Adrenal gland (tissue), 12 donors: ENCODE results near the gene CPD. TPM values are rescaled to one million over a fixed set of nuclear protein-coding genes. Genes with fewer than 3 reads are reported as not detected.
A peak's percentile ranks its signal among the peaks of the same experiment; 100 is the strongest.
"Not testable (repeated sequence)": the region's sequence is repeated elsewhere in the genome, so short reads cannot be mapped to it uniquely, and the experiment has no call there.

Experiments used
- DNase-seq, 7 donors: peaks; one replicate each; pipeline ENCODE4 v3.0.0-alpha.2; 2019 to 2020
- H3K27ac ChIP-seq, 5 donors: fragments of 200-600 bp; sonication (generic) in 4 of 5; 1 replicate in 3 of 5; 2 replicates in 2 of 5; pipeline versions ENCODE4 v1.5.1 to v1.8.0; 2016 to 2020; ENCODE audit warnings: mild to moderate bottlenecking in 1 of 5
- H3K27me3 ChIP-seq: fragments of 200-600 bp; 2 replicates; pipeline ENCODE4 v1.8.0; 2021
- H3K36me3 ChIP-seq, 2 donors: fragments of 200-600 bp; replicated peaks in 1 of 2; 1 replicate in 1 of 2; 2 replicates in 1 of 2; pipeline versions ENCODE4 v1.5.1 to v1.8.0; 2018 to 2022
- H3K4me1 ChIP-seq, 2 donors: fragments of 200-600 bp; replicated peaks in 1 of 2; 1 replicate in 1 of 2; 2 replicates in 1 of 2; pipeline versions ENCODE4 v1.5.1 to v1.8.0; 2018 to 2021
- H3K4me3 ChIP-seq, 4 donors: fragments of 200-600 bp; sonication (generic) in 3 of 4; one replicate each; pipeline ENCODE4 v1.5.1; 2016 to 2018
- H3K9me3 ChIP-seq, 3 donors: fragments of 200-600 bp; sonication (generic) in 1 of 3; replicated peaks in 1 of 3; 1 replicate in 2 of 3; 2 replicates in 1 of 3; pipeline versions ENCODE4 v1.5.1 to v1.8.0; 2016 to 2021
- POLR2A ChIP-seq, 2 donors: fragments of 450-650 bp; IDR thresholded peaks; one replicate each; pipeline ENCODE4 v1.6.1; 2017; ENCODE audit warnings: antibody characterized with exemption in 2 of 2, mild to moderate bottlenecking in 2 of 2, moderate library complexity in 1 of 2
- WGBS, 4 donors: extraction: QIAGEN DNeasy Blood & Tissue Kit in 2 of 4; methylation state at CpG; one replicate each; pipeline versions ENCODE4 v1.1.5 to v1.1.7; 2013 to 2017; 5-methylcytosine and 5-hydroxymethylcytosine counted together
- intact Hi-C, 2 donors: fragments of 100-400 bp; cut with DNase I; formaldehyde crosslinking; loops; one replicate each; pipeline versions ENCODE4 v1.14.1 to v1.15.0; 2022 to 2023
- polyA plus RNA-seq, 3 donors: library from polyadenylated mRNA; stranded (reverse); fragments of 200-250 nt in 2 of 3; fragments of 350-450 nt in 1 of 3; fragmentation: Illumina TruSeq in 1 of 3; extraction: RNeasy Lipid Tissue Mini Kit (QIAGEN cat#74804) in 1 of 3; gene quantifications; one replicate each; pipeline ENCODE4 v1.2.3, GENCODE V29; 2013 to 2014
- total RNA-seq, 9 donors: library from RNA; depleted of rRNA in 4 of 9; stranded (reverse); fragments of >200 nt in 4 of 9; fragments of 120-200 nt in 1 of 9; fragmentation: NEBNext Ultra II Directional in 1 of 9; extraction: Animal tissue kit (Norgen Biotek cat#: 25700) in 1 of 9; gene quantifications; one replicate each; pipeline versions ENCODE4 v1.1.0 to v1.2.4, GENCODE V29; 2013 to 2023
- TF ChIP-seq, protein P1 (sequence below), 6 experiments: fragments of 450-650 bp in 4 of 6; fragments of 200-600 bp in 2 of 6; sonication (generic) in 1 of 6; IDR thresholded peaks; 1 replicate in 5 of 6; 2 replicates in 1 of 6; pipeline versions ENCODE4 v1.5.1 to v1.8.0; 2016 to 2021; ENCODE audit warnings: antibody characterized with exemption in 6 of 6, mild to moderate bottlenecking in 2 of 6, moderate library complexity in 1 of 6
- donor health status: healthy with polysubstance abuse.
- donor health status: Bipolar disorder and iron deficiency.
- donor health status: DM: yes; HTN: yes; CAD: no.
- donor health status: DM: no; HTN: no; CAD: no.
- donor health status: DM: no; HTN: no; CAD: no.
- donor health status: DM: yes; HTN: yes; CAD: no.

Gene CPD
- total and polyA plus RNA-seq, 12 donors, result 4.2 to 52.8 (median 33.0) TPM

DNA sequence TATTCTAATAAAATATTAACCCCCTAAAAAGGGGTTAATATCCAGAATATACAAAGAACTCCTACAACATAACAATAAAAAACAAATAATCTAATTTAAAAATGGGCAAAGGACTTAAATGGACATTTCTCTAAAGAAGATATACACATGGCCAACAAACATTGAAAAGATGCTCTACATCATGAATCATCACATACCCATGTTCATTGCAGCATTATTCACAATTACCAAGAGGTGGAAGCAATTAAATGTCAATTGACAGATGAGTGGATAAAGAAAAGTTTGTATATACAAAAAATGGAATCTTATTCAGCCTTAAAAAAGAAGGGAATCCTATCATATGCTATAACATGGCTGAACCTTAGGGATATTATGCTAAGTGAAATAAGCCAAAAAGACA is 36.8 kb downstream of the CPD start:
- H3K4me1 ChIP-seq, result no peaks in the 10 kb centered on the region

DNA sequence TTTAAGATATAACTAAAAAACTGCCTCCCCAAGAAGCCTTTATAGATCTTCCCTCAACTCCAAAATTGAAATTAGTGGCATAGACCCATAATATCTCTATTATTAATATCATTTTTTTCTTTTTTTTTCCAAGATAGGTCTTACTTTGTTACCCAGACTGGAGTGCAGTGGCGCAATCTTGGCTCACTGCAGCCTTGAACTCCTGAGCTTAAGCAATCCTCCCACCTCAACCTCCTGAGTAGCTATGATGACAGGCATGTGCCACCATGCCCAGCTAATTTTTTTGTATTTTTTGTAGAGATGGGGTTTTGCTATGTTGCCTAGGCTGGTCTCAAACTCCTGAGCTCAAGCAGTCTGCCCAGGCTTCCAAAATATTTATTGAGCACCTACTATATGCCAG is 39.3 kb downstream of the CPD start:
- WGBS, 4 donors, result 75 to 89% (median 88%) methylated on average over 1 of the region's 1 CpG
- intact Hi-C loops, H3K4me3 ChIP-seq, H3K27me3 ChIP-seq, H3K27ac ChIP-seq, H3K4me1 ChIP-seq, H3K9me3 ChIP-seq: not testable (repeated sequence)
- peak in 1 of 7 donors; percentile 24 for DNase-seq
- peaks cover 0 to 11% of the 10 kb centered on the region in 2 donors for H3K36me3 ChIP-seq

More for the DNA sequence above, 36.8 kb downstream of the CPD start:
- H3K36me3 ChIP-seq, result no peaks in the 10 kb centered on the region
- H3K9me3 ChIP-seq, result no peaks in the 10 kb centered on the region
- DNase-seq, result no peak
- no peak overlapping the region for H3K4me3 ChIP-seq
- no peak overlapping the region for H3K27ac ChIP-seq
- intact Hi-C loops, result no loop called here
- TF ChIP-seq POLR2A (IDR thresholded peaks at IDR 0.05), result no peak
- TF ChIP-seq, protein P1, sequence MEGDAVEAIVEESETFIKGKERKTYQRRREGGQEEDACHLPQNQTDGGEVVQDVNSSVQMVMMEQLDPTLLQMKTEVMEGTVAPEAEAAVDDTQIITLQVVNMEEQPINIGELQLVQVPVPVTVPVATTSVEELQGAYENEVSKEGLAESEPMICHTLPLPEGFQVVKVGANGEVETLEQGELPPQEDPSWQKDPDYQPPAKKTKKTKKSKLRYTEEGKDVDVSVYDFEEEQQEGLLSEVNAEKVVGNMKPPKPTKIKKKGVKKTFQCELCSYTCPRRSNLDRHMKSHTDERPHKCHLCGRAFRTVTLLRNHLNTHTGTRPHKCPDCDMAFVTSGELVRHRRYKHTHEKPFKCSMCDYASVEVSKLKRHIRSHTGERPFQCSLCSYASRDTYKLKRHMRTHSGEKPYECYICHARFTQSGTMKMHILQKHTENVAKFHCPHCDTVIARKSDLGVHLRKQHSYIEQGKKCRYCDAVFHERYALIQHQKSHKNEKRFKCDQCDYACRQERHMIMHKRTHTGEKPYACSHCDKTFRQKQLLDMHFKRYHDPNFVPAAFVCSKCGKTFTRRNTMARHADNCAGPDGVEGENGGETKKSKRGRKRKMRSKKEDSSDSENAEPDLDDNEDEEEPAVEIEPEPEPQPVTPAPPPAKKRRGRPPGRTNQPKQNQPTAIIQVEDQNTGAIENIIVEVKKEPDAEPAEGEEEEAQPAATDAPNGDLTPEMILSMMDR (IDR thresholded peaks at IDR 0.05), result no peak
- no peaks in the 10 kb centered on the region for H3K27me3 ChIP-seq

- intact Hi-C loops, result no loop called here
- no peak for DNase-seq
- Histone ChIP-seq H3K4me3 (no peak overlapping the region), H3K9me3 (no peaks in the 10 kb centered on the region), H3K36me3 (peaks cover 0 to 19% of the 10 kb centered on the region in 2 donors), H3K4me1 (no peaks in the 10 kb centered on the region), H3K27me3 (no peaks in the 10 kb centered on the region), H3K27ac (no peak overlapping the region)
- 86 to 94% (median 92%) methylated on average over 4 of the region's 4 CpGs for WGBS, 4 donors
- TF ChIP-seq, protein P1 (IDR thresholded peaks at IDR 0.05), result no peak
- TF ChIP-seq POLR2A (IDR thresholded peaks at IDR 0.05), result no peak
Measured at GRCh38 chr17:30421592-30421991, 42.9 kb downstream of the CPD start.

- H3K36me3 ChIP-seq, result peaks cover 0 to 19% of the 10 kb centered on the region in 2 donors
- H3K9me3 ChIP-seq, result no peaks in the 10 kb centered on the region
- no peak for TF ChIP-seq POLR2A (IDR thresholded peaks at IDR 0.05)
- TF ChIP-seq, protein P1 (IDR thresholded peaks at IDR 0.05), result no peak
- no peaks in the 10 kb centered on the region for H3K27me3 ChIP-seq
- H3K4me1 ChIP-seq, result no peaks in the 10 kb centered on the region
- no peak overlapping the region for H3K4me3 ChIP-seq
- intact Hi-C loops, result no loop called here
- DNase-seq, result no peak
- no peak overlapping the region for H3K27ac ChIP-seq
Measured at GRCh38 chr17:30422171-30422570, 43.4 kb downstream of the CPD start.

- Histone ChIP-seq H3K36me3 (peaks cover 0 to 19% of the 10 kb centered on the region in 2 donors), H3K4me3 (no peak overlapping the region), H3K9me3 (no peaks in the 10 kb centered on the region)
Measured at GRCh38 chr17:30424471-30424870, 45.7 kb downstream of the CPD start.

More at GRCh38 chr17:30424471-30424870, 45.7 kb downstream of the CPD start:
- Histone ChIP-seq H3K27me3 (no peaks in the 10 kb centered on the region), H3K27ac (no peak overlapping the region), H3K4me1 (peaks cover 0 to 5% of the 10 kb centered on the region in 2 donors)
- no peak for TF ChIP-seq POLR2A (IDR thresholded peaks at IDR 0.05)
- TF ChIP-seq, protein P1 (IDR thresholded peaks at IDR 0.05), result no peak
- WGBS, 4 donors, result 98 to 100% (median 99%) methylated on average over 2 of the region's 2 CpGs
- intact Hi-C loops, result no loop called here
- no peak for DNase-seq
